Measurements from ENCODE around the gene ZNF609.

The ZNF609 gene

GRCh38 chr15:64687172-64687571, 226.8 kb downstream of the ZNF609 start:
- in situ Hi-C loops (cut with MboI; ENCODE audit: low sequenced_read_pairs): no loop called here

GRCh38 chr15:64687688-64688087, 227.3 kb downstream of the ZNF609 start:
- in situ Hi-C loops (cut with MboI; ENCODE audit: low sequenced_read_pairs): no loop called here

GRCh38 chr15:64688770-64689169, 228.4 kb downstream of the ZNF609 start:
- in situ Hi-C loops (cut with MboI; ENCODE audit: low sequenced_read_pairs): no loop called here

GRCh38 chr15:64690008-64690407, 229.6 kb downstream of the ZNF609 start:
- in situ Hi-C loops (cut with MboI; ENCODE audit: low sequenced_read_pairs): no loop called here

- in situ Hi-C loops (cut with MboI; ENCODE audit: low sequenced_read_pairs): no loop called here
These were observed 230.4 kb downstream of the ZNF609 start for GRCh38 chr15:64690578-64691296.

GRCh38 chr15:64691896-64692565, 231.7 kb downstream of the ZNF609 start:
- in situ Hi-C loops (cut with MboI; ENCODE audit: low sequenced_read_pairs): no loop called here

GRCh38 chr15:64693134-64693533, 232.8 kb downstream of the ZNF609 start:
- in situ Hi-C loops (cut with MboI; ENCODE audit: low sequenced_read_pairs): no loop called here

GRCh38 chr15:64694816-64695215, 234.4 kb downstream of the ZNF609 start:
- in situ Hi-C loops (cut with MboI; ENCODE audit: low sequenced_read_pairs): no loop called here

GRCh38 chr15:64695561-64695992, 235.2 kb downstream of the ZNF609 start:
- in situ Hi-C loops (cut with MboI; ENCODE audit: low sequenced_read_pairs): no loop called here

GRCh38 chr15:64696481-64696880, 236.1 kb downstream of the ZNF609 start:
- in situ Hi-C loops (cut with MboI; ENCODE audit: low sequenced_read_pairs): no loop called here

GRCh38 chr15:64697911-64698369, 237.6 kb downstream of the ZNF609 start:
- in situ Hi-C loops (cut with MboI; ENCODE audit: low sequenced_read_pairs): no loop called here

GRCh38 chr15:64698823-64699222, 238.4 kb downstream of the ZNF609 start:
- in situ Hi-C loops (cut with MboI; ENCODE audit: low sequenced_read_pairs): no loop called here

GRCh38 chr15:64699751-64700388, 239.5 kb downstream of the ZNF609 start:
- in situ Hi-C loops (cut with MboI; ENCODE audit: low sequenced_read_pairs): no loop called here

- in situ Hi-C loops (cut with MboI; ENCODE audit: low sequenced_read_pairs): no loop called here
These were observed 240.7 kb downstream of the ZNF609 start for GRCh38 chr15:64701051-64701450.

- in situ Hi-C loops (cut with MboI; ENCODE audit: low sequenced_read_pairs): no loop called here
These were observed 241.3 kb downstream of the ZNF609 start for GRCh38 chr15:64701482-64702184.

GRCh38 chr15:64702816-64703631, 242.6 kb downstream of the ZNF609 start:
- in situ Hi-C loops (cut with MboI; ENCODE audit: low sequenced_read_pairs): no loop called here

- in situ Hi-C loops (cut with MboI; ENCODE audit: low sequenced_read_pairs): no loop called here
These were observed 243.2 kb downstream of the ZNF609 start for GRCh38 chr15:64703632-64703959.

- in situ Hi-C loops (cut with MboI; ENCODE audit: low sequenced_read_pairs): no loop called here
These were observed 244.6 kb downstream of the ZNF609 start for GRCh38 chr15:64705006-64705405.

- in situ Hi-C loops (cut with MboI; ENCODE audit: low sequenced_read_pairs): no loop called here
These were observed 245.9 kb downstream of the ZNF609 start for GRCh38 chr15:64706011-64706911.

Data from HL-60/S4 (cell line).